ENCODE results near the gene STRN.

DNA sequence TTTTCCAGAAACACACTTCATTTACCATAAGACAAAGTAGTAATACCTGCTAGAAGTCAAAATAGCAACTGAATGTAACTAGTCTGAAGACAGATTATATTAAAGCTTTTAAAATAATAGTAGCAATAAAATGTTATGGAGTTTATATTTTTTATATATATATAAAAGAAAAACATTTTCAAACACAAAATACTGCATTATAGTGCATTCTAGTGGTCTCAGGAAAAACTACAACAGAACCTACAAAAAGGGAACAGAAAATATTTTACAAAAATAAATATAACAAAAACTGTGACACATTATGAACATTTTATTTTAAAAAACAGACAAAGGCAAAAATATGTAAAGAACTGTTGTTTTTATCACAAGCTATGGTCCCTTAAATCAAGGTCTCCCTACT lies 48.0 kb downstream of the STRN start:
- TF ChIP-seq, protein P1, sequence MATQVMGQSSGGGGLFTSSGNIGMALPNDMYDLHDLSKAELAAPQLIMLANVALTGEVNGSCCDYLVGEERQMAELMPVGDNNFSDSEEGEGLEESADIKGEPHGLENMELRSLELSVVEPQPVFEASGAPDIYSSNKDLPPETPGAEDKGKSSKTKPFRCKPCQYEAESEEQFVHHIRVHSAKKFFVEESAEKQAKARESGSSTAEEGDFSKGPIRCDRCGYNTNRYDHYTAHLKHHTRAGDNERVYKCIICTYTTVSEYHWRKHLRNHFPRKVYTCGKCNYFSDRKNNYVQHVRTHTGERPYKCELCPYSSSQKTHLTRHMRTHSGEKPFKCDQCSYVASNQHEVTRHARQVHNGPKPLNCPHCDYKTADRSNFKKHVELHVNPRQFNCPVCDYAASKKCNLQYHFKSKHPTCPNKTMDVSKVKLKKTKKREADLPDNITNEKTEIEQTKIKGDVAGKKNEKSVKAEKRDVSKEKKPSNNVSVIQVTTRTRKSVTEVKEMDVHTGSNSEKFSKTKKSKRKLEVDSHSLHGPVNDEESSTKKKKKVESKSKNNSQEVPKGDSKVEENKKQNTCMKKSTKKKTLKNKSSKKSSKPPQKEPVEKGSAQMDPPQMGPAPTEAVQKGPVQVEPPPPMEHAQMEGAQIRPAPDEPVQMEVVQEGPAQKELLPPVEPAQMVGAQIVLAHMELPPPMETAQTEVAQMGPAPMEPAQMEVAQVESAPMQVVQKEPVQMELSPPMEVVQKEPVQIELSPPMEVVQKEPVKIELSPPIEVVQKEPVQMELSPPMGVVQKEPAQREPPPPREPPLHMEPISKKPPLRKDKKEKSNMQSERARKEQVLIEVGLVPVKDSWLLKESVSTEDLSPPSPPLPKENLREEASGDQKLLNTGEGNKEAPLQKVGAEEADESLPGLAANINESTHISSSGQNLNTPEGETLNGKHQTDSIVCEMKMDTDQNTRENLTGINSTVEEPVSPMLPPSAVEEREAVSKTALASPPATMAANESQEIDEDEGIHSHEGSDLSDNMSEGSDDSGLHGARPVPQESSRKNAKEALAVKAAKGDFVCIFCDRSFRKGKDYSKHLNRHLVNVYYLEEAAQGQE (IDR thresholded peaks at IDR 0.05; ENCODE audit: borderline replicate concordance) = no peak
- TF ChIP-seq, protein P1 (CRISPR knock-in tag; IDR thresholded peaks at IDR 0.05; ENCODE audit: low read depth) = no peak
- TF ChIP-seq, protein P2, sequence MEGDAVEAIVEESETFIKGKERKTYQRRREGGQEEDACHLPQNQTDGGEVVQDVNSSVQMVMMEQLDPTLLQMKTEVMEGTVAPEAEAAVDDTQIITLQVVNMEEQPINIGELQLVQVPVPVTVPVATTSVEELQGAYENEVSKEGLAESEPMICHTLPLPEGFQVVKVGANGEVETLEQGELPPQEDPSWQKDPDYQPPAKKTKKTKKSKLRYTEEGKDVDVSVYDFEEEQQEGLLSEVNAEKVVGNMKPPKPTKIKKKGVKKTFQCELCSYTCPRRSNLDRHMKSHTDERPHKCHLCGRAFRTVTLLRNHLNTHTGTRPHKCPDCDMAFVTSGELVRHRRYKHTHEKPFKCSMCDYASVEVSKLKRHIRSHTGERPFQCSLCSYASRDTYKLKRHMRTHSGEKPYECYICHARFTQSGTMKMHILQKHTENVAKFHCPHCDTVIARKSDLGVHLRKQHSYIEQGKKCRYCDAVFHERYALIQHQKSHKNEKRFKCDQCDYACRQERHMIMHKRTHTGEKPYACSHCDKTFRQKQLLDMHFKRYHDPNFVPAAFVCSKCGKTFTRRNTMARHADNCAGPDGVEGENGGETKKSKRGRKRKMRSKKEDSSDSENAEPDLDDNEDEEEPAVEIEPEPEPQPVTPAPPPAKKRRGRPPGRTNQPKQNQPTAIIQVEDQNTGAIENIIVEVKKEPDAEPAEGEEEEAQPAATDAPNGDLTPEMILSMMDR (IDR thresholded peaks at IDR 0.05 in 2 of 3, conservative IDR thresholded peaks at IDR 0.05 in 1 of 3; ENCODE audit: insufficient read depth in 2 of 3, low read depth in 1 of 3, low read length in 3 of 3) = peak in 2 of 3 experiments; percentile 12 to 41; a peak in 2 of 6 replicates
- TF ChIP-seq POLR2A (conservative IDR thresholded peaks at IDR 0.05) = no peak
- no peak for TF ChIP-seq FOXK1 (CRISPR knock-in tag; IDR thresholded peaks at IDR 0.05; ENCODE audit: borderline replicate concordance)
- TF ChIP-seq, protein P3, sequence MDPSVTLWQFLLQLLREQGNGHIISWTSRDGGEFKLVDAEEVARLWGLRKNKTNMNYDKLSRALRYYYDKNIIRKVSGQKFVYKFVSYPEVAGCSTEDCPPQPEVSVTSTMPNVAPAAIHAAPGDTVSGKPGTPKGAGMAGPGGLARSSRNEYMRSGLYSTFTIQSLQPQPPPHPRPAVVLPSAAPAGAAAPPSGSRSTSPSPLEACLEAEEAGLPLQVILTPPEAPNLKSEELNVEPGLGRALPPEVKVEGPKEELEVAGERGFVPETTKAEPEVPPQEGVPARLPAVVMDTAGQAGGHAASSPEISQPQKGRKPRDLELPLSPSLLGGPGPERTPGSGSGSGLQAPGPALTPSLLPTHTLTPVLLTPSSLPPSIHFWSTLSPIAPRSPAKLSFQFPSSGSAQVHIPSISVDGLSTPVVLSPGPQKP (CRISPR knock-in tag; IDR thresholded peaks at IDR 0.05) = no peak
- no peak for TF ChIP-seq MAFK (IDR thresholded peaks at IDR 0.05; ENCODE audit: low read length)
- TF ChIP-seq SMARCB1 (IDR thresholded peaks at IDR 0.05; ENCODE audit: insufficient read length, low read depth) = no peak
- TF ChIP-seq CHD4 (IDR thresholded peaks at IDR 0.05; ENCODE audit: insufficient read depth, insufficient replicate concordance, low read depth, low read length, poor library complexity, severe bottlenecking) = no peak
- TF ChIP-seq NONO (IDR thresholded peaks at IDR 0.05; ENCODE audit: low read depth in 2 of 2, low read length in 1 of 2) = no peak
- no peak for TF ChIP-seq EZH2 (IDR thresholded peaks at IDR 0.05; ENCODE audit: borderline replicate concordance, low read depth, low read length)

Measured in K562 (cell line).